ENCODE measurements around the gene SLC1A1. TPM values are rescaled to one million over a fixed set of nuclear protein-coding genes. Genes with fewer than 3 reads are reported as not detected.
"Not testable (repeated sequence)": the region's sequence is repeated elsewhere in the genome, so short reads cannot be mapped to it uniquely, and the experiment has no call there.

The SLC1A1 gene
- total RNA-seq, 1 donor from 2014 or later: 1.4 TPM

DNA sequence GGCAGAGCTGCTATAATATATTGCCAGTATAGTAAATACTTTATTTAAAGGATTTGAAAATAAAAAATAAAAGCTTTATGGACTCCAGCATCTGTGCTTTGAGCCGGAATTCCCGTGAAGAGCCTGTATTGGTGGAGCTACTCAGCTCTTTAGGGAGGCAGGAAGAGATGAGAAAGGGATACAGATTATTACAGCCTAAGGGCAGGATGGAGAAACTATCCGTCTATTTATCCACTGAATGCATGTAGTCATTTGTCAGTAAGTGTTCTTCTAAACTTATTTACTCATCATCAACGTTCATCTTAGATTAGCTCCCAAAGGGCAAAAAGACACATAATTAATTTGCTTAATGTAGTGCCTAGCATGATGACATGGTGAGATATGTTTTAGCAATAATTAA lies 48.4 kb downstream of the SLC1A1 start:
- POLR2A ChIA-PET: no interaction called here

GRCh38 chr9:4540425-4540824 lies 50.2 kb downstream of the SLC1A1 start:
- no peaks in the 10 kb centered on the region for H3K36me3 Mint-ChIP-seq (ENCODE audit: low read depth)
- POLR2A ChIA-PET: no interaction called here
- H3K4me1 Mint-ChIP-seq: no peaks in the 10 kb centered on the region
- no peak overlapping the region for H3K4me3 Mint-ChIP-seq
- H3K27me3 Mint-ChIP-seq: no peaks in the 10 kb centered on the region
- intact Hi-C loops (cut with micrococcal nuclease): no loop called here
- ATAC-seq (ENCODE audit: low read depth) (no peak), DNase-seq (no peak)
- no peaks in the 10 kb centered on the region for H3K9me3 Mint-ChIP-seq
- TF ChIP-seq, protein P1, sequence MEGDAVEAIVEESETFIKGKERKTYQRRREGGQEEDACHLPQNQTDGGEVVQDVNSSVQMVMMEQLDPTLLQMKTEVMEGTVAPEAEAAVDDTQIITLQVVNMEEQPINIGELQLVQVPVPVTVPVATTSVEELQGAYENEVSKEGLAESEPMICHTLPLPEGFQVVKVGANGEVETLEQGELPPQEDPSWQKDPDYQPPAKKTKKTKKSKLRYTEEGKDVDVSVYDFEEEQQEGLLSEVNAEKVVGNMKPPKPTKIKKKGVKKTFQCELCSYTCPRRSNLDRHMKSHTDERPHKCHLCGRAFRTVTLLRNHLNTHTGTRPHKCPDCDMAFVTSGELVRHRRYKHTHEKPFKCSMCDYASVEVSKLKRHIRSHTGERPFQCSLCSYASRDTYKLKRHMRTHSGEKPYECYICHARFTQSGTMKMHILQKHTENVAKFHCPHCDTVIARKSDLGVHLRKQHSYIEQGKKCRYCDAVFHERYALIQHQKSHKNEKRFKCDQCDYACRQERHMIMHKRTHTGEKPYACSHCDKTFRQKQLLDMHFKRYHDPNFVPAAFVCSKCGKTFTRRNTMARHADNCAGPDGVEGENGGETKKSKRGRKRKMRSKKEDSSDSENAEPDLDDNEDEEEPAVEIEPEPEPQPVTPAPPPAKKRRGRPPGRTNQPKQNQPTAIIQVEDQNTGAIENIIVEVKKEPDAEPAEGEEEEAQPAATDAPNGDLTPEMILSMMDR (IDR thresholded peaks at IDR 0.05): no peak
- CTCF ChIA-PET: no interaction called here
- H3K27ac Mint-ChIP-seq: no peak overlapping the region

More for the DNA sequence above, 48.4 kb downstream of the SLC1A1 start:
- no peaks in the 10 kb centered on the region for H3K27me3 Mint-ChIP-seq
- CTCF ChIA-PET: no interaction called here
- TF ChIP-seq, protein P1 (IDR thresholded peaks at IDR 0.05): no peak
- no peak for ATAC-seq (ENCODE audit: low read depth)
- H3K36me3 Mint-ChIP-seq (ENCODE audit: low read depth): no peaks in the 10 kb centered on the region
- H3K4me1 Mint-ChIP-seq: no peaks in the 10 kb centered on the region
- H3K9me3 Mint-ChIP-seq: no peaks in the 10 kb centered on the region
- no peak for DNase-seq
- intact Hi-C loops (cut with micrococcal nuclease): no loop called here
- no peak overlapping the region for H3K4me3 Mint-ChIP-seq
- no peak overlapping the region for H3K27ac Mint-ChIP-seq

- Mint-ChIP-seq H3K9me3 (no peaks in the 10 kb centered on the region), H3K4me3 (no peak overlapping the region), H3K27ac (no peak overlapping the region), H3K36me3 (ENCODE audit: low read depth) (no peaks in the 10 kb centered on the region), H3K27me3 (no peaks in the 10 kb centered on the region), H3K4me1 (no peaks in the 10 kb centered on the region)
- intact Hi-C loops (cut with micrococcal nuclease): no loop called here
- ChIA-PET POLR2A (no interaction called here), CTCF (no interaction called here)
- TF ChIP-seq, protein P1 (IDR thresholded peaks at IDR 0.05): no peak
- ATAC-seq (ENCODE audit: low read depth) (no peak), DNase-seq (no peak)
Observed at GRCh38 chr9:4541281-4541680, 51.0 kb downstream of the SLC1A1 start.

DNA sequence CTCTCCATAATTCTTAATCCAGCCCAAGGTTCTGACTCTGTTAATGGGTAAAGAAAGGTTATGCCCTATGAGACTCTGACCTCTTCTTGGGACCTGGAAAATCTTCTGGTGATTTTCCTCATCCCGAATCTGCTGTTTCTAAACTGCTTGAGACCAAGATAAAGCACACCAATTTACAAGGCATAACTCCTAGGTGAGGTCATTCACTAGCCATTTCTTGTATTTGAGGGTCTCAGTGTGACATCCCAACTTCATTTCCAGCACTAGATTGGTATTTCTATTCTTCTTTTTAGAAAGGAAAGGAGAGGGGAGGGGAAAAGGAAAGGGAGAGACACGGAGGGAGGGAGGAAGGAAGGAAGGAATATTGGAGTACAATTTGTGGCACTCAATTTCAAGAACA lies 51.6 kb downstream of the SLC1A1 start:
- intact Hi-C loops (cut with micrococcal nuclease): no loop called here
- Mint-ChIP-seq H3K4me1 (no peaks in the 10 kb centered on the region), H3K9me3 (no peaks in the 10 kb centered on the region), H3K4me3 (no peak overlapping the region), H3K27me3 (no peaks in the 10 kb centered on the region), H3K27ac (no peak overlapping the region), H3K36me3 (ENCODE audit: low read depth) (no peaks in the 10 kb centered on the region)
- POLR2A ChIA-PET: no interaction called here
- CTCF ChIA-PET: no interaction called here
- DNase-seq (no peak), ATAC-seq (ENCODE audit: low read depth) (no peak)
- TF ChIP-seq, protein P1 (IDR thresholded peaks at IDR 0.05): no peak

- H3K27ac Mint-ChIP-seq; H3K4me1 Mint-ChIP-seq; H3K27me3 Mint-ChIP-seq; intact Hi-C loops (cut with micrococcal nuclease); H3K36me3 Mint-ChIP-seq (ENCODE audit: low read depth); ATAC-seq (ENCODE audit: low read depth); H3K4me3 Mint-ChIP-seq; DNase-seq; POLR2A ChIA-PET; H3K9me3 Mint-ChIP-seq; CTCF ChIA-PET: not testable (repeated sequence)
Observed at GRCh38 chr9:4544714-4545113, 54.4 kb downstream of the SLC1A1 start.

GRCh38 chr9:4547016-4547415 lies 56.7 kb downstream of the SLC1A1 start:
- ChIA-PET POLR2A (no interaction called here), CTCF (no interaction called here)
- DNase-seq (no peak), ATAC-seq (ENCODE audit: low read depth) (no peak)
- no peaks in the 10 kb centered on the region for H3K4me1 Mint-ChIP-seq
- H3K36me3 Mint-ChIP-seq (ENCODE audit: low read depth): no peaks in the 10 kb centered on the region
- H3K4me3 Mint-ChIP-seq: no peak overlapping the region
- intact Hi-C loops (cut with micrococcal nuclease): no loop called here
- no peaks in the 10 kb centered on the region for H3K9me3 Mint-ChIP-seq
- no peak overlapping the region for H3K27ac Mint-ChIP-seq
- TF ChIP-seq, protein P1 (IDR thresholded peaks at IDR 0.05): no peak
- no peaks in the 10 kb centered on the region for H3K27me3 Mint-ChIP-seq
